CD1c-positive myeloid dendritic cell (primary cell): ENCODE measurements around the gene ASTN2.
"Not testable (repeated sequence)": the region's sequence is repeated elsewhere in the genome, so short reads cannot be mapped to it uniquely, and the experiment has no call there.

ENCODE experiments used
- DNase-seq: peaks from one replicate; pipeline ENCODE4 v3.0.0-alpha.2; 2016; ENCODE audit errors: extremely low spot score

Gene ASTN2

DNA sequence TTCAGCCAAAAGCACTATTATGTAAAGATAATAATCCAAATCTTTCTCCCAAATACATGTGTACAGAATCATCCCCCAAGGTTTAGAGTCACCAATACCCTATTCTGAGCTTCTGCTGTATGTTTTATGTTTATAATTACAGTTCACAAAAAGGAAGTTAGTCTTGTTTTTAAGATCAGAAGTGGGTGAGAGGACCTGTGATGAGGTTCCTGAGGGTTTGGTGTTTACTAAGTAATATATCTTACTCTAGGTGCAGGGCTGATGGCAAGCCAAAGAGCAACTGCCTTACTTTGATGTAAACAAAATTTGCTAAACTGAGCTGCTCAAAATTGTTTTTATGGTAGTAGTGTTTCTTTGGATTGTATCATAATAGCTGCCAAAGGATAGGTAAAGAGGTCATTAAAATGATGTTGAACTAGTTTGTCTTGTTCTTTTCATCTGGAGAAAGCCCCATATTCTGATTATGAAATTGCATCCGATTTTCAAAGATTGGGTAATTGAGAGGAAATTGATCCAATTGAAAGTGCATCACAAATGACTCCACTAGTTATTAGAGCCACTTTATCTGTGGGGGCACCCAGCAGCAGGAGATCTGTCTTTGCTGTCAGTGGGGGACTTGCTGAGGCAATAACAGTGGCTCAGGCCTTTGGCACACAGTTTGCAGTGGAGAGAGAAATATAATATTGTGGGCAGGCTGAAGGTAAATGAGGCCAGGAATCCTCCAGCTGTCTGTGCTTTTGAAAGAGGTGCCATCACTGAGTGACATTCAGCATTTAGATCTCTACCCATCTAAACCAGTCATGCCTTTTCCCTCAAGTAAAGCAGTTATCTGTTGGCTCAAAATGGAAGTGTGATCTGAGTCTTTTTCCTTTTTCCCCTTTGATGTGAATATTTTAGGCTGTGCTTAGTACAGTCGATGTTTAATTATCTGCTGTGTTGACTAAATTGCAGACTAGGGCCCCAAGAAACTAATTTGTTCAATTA, 713.7 kb downstream of the ASTN2 start:
- DNase-seq = no peak

- DNase-seq = no peak
These were observed 714.6 kb downstream of the ASTN2 start for GRCh38 chr9:116700279-116700678.

- no peak for DNase-seq
These were observed 717.0 kb downstream of the ASTN2 start for GRCh38 chr9:116697887-116698286.

GRCh38 chr9:116697362-116697761, 717.5 kb downstream of the ASTN2 start:
- DNase-seq = no peak

- no peak for DNase-seq
These were observed 719.4 kb downstream of the ASTN2 start for GRCh38 chr9:116695438-116695837.

GRCh38 chr9:116694785-116695291, 720.0 kb downstream of the ASTN2 start:
- DNase-seq = no peak

- DNase-seq = no peak
These were observed 721.6 kb downstream of the ASTN2 start for GRCh38 chr9:116693233-116693731.

GRCh38 chr9:116692616-116693015, 722.2 kb downstream of the ASTN2 start:
- DNase-seq = no peak

GRCh38 chr9:116691607-116692006, 723.2 kb downstream of the ASTN2 start:
- no peak for DNase-seq

- DNase-seq = not testable (repeated sequence)
These were observed 724.1 kb downstream of the ASTN2 start for GRCh38 chr9:116690805-116691204.

DNA sequence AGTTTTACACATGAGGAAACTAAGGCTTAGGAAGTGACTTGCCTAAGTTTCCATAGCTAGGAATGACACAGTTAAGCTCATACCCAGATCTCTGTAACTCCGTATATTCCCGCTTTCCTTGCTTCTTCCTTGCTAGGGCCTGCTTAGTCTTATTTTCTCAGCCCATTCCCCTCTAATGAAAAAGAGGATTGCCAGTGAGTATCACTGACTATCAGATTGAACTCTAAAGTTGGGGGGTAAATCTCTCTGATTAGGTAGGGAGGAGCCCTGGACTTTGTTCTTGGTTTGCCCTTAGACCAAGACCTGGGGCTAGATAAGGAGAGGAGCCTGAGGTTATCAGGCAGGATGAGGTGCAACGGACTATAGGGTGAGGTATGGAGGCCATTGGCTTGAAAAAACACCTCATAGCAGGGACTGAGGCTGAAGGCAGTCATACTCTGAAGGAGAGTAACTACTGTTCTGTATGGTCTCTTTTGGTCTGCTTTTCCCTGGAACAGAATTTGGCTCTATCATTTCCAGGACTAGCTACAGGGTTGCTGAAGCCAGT, 725.3 kb downstream of the ASTN2 start:
- no peak for DNase-seq

DNA sequence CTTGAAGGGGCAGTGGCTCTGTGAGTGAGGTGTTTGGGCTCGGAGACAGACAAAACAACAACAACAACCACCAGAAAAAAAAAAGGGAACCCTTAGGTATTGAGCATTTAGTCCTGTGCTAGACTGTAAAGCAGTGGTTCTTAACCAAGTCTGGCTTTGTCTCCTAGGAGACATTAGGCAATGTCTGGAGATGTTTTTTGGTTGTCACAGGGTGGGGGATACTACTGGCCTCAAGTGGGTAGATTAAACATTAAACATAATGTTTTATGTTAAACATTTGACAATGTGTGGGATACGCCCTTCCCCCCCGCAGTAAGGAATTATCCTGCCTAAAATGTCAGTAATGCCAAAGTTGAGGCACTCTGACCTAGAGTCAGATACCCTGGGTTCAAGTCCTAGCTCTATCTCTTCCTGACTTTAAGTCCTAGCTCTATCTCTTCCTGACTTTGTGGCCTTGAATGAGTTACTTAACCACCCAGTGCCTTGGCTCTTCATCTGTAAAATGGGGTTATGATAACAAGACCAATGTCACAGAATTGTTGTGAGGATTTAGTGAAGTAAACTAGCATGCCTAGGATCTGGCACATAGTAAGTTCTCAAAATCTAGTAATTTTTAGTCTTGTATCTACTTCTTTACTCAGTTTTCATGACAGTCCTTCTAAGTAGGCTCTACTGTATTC, 725.9 kb downstream of the ASTN2 start:
- DNase-seq = no peak

GRCh38 chr9:116687754-116688135, 727.1 kb downstream of the ASTN2 start:
- DNase-seq = no peak

GRCh38 chr9:116687074-116687753, 727.6 kb downstream of the ASTN2 start, which contains the start of gene TRIM32:
Gene TRIM32, plus strand, starts transcription at chr9:116687305. Its CDS starts 10,438 bp downstream, at chr9:116697743.
- peak; percentile 89 for DNase-seq

DNA sequence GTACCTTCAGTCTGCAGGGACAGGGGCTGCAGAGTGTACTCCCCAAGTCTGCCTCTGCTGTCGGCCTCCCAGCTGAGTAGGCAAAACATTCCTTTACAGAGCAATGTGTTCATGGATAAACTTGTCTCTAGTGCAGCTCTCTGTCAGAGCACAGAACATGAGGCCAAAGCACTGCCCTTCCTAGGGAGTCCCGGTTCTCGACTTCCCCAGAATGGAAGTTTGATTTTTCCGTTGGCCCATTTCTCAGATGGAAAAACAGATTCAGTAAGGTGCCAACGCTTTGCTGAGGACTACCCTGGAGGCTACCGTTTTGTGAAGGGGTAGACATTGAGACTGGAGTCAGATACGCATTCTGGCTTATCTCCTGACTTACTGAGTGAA, 728.2 kb downstream of the ASTN2 start:
- no peak for DNase-seq

DNA sequence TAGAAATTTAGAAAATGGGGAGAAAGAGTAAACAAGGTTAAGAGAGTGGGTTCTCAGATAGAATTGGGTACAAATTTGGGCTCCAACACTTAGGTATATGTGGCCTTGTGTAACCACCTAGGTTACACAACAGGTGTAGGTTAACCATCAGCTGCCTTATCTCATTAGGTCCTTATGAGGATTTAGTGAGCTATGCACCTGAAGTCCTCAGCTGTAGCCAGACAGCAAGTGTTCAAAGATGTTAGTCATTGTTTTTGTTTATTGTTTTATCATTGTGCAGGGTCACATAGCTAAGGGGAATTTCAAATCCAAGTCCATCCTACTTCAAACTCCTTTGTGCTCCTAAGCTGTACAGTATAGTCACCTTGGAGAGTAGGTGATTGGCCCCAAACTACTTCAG, 728.7 kb downstream of the ASTN2 start:
- no peak for DNase-seq

DNA sequence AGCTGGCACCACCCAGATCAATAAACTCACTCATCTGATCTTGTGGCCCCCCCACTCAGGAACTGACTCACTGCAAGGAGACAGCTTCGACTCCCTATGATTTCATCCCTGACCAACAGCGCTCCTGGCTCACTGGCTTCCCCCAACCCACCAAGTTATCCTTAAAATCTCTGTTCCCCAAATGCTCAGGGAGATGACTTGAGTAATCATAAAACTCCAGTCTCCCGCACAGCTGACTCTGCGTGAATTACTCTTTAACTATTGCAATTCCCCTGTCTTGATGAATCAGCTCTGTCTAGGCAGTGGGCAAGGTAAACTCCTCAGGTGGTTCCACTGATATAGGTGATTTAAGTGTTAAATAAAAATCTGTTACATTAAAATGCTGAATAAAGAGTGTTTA, 729.7 kb downstream of the ASTN2 start:
- DNase-seq = no peak

- no peak for DNase-seq
These were observed 731.3 kb downstream of the ASTN2 start for GRCh38 chr9:116683535-116683934.

- no peak for DNase-seq
These were observed 740.5 kb downstream of the ASTN2 start for GRCh38 chr9:116674210-116674980.

DNA sequence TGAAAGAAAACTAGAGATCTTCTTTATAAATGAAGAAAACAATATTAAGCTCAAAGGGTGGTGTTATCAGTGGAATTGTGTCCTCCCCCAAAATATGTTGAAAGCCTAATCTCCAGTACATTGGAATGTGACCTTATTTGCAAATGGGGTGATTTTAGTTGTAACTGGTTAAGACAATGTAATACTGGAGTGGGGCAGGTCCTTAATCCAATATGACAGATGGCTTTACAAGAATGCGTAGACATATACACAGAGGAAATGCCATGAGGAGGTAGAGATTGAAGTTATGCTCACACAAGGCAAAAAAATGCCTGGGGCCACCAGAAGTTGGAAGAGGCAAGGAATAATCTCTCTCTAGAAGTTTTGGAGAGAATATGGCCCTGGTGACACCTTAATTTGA, 741.5 kb downstream of the ASTN2 start:
- DNase-seq = no peak

- DNase-seq = peak; percentile 47
These were observed 743.3 kb downstream of the ASTN2 start for GRCh38 chr9:116671605-116672004.
